Dendritic cell treated with granulocyte-macrophage colony-stimulating factor and Interleukin-4, amounts not matched to agents 40 ng/mL and 50 ng/mL, for 4 days (primary cell): ENCODE measurements around the gene CYB5R4.

Experiments
- H3K27ac Mint-ChIP-seq: one replicate; pipeline ENCODE4 v1.8.0; 2022; ENCODE audit warnings: mild to moderate bottlenecking, mixed read lengths
- H3K27me3 Mint-ChIP-seq: one replicate; pipeline ENCODE4 v1.8.0; 2022; ENCODE audit warnings: mild to moderate bottlenecking, mixed read lengths
- H3K36me3 Mint-ChIP-seq: one replicate; pipeline ENCODE4 v1.8.0; 2022; ENCODE audit warnings: low read depth, mixed read lengths
- H3K4me1 Mint-ChIP-seq: one replicate; pipeline ENCODE4 v1.8.0; 2022; ENCODE audit warnings: low read depth, mixed read lengths
- H3K4me3 Mint-ChIP-seq: one replicate; pipeline ENCODE4 v1.8.0; 2022; ENCODE audit warnings: mild to moderate bottlenecking, moderate library complexity, mixed read lengths
- H3K9me3 Mint-ChIP-seq: one replicate; pipeline ENCODE4 v1.8.0; 2022; ENCODE audit warnings: mixed read lengths
- intact Hi-C: fragments of 100-400 bp; cut with micrococcal nuclease; formaldehyde crosslinking; loops from one replicate; pipeline ENCODE4 v1.15.0; 2022

The CYB5R4 gene

DNA sequence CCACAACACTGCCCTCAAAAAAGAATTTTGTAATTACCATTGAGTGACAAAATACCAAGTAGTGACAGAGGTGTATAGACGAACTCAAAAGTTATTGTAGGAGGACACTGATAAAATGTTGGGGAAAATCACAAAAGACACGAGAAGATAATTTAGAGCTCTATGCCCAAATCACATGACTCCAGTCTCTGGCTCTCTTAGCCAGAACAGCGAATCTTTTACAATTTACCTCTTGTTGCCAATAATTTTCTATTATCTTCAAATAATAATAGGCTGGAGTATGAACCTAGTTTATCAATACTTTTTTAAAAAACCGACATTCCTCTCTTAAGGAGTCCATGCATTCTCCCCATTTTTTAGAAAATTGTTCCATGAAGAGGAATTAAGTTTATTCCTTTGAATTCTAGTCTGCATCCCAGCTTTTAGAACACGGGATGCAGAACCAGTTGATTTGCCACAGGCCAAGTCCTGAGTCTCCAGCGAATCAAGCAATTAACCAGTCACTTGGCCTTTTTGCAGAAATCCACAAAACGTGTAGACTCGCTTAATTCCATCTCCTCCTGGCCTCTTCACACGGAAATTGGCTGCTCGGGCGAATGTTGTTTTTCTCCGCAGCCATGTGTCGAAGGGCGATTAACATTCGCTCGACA is 6.8 kb upstream of the CYB5R4 start:
- Mint-ChIP-seq H3K9me3 (no peaks in the 10 kb centered on the region), H3K4me1 (peaks cover 16% of the 10 kb centered on the region), H3K4me3 (peak overlapping the region; percentile 53), H3K36me3 (no peaks in the 10 kb centered on the region), H3K27ac (no peak overlapping the region), H3K27me3 (peaks cover 59% of the 10 kb centered on the region)
- intact Hi-C loops = loop anchor here (10.0 kb wide), 2 partner anchors 238 to 658 kb away; partner anchors contain the start of genes PGM3 and RWDD2A

DNA sequence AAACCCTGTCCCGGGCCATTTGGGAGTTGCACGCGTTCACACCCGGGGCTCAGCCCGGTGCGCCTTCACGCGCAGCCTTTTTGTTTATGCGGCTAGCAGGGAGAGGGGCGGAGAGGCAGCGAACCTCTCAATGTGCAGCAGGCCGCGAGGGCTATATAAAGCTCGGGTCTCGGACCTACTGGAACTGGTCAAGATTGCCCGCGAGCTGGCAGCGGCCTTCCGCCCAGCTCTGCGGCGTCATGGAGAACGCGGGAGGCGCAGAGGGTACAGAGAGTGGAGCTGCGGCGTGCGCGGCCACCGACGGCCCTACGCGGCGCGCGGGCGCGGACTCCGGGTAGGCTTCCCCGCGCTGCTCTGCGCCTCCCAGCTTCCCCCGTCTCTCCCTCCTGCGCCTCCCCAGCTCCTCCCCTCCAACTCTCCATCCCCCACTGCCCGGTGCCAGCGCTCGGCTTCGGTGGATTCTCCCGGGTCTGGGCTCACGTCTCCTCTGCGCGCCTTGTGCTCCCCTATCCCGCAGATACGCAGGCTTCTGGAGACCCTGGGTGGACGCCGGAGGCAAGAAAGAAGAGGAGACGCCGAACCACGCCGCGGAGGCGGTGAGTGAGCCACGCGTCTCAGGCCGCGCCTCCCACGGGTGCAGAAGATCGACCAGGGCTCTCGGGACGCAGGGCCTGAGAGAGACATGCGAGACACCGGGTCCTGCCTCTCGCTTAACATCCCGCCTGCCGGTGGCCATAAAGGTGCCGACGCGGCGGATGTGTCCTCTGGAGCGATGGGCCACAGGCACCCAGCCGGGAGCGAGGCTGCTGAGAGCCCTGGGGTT is 6.1 kb upstream of the CYB5R4 start, which contains the start of gene RIPPLY2:
Gene RIPPLY2, plus strand, starts transcription at position 183 of the 823 bp plus-strand sequence. Its CDS starts 57 bp downstream, at position 240.
- Mint-ChIP-seq H3K27me3 (peaks cover 58% of the 10 kb centered on the region), H3K27ac (no peak within 1 kb of the TSS), H3K36me3 (no peaks in the 10 kb centered on the region), H3K4me3 (peak within 1 kb of the TSS; percentile 53), H3K4me1 (peaks cover 16% of the 10 kb centered on the region), H3K9me3 (no peaks in the 10 kb centered on the region)
- intact Hi-C loops = loop anchor here (10.0 kb wide), 2 partner anchors 239 to 659 kb away; partner anchors contain the start of genes PGM3 and RWDD2A

DNA sequence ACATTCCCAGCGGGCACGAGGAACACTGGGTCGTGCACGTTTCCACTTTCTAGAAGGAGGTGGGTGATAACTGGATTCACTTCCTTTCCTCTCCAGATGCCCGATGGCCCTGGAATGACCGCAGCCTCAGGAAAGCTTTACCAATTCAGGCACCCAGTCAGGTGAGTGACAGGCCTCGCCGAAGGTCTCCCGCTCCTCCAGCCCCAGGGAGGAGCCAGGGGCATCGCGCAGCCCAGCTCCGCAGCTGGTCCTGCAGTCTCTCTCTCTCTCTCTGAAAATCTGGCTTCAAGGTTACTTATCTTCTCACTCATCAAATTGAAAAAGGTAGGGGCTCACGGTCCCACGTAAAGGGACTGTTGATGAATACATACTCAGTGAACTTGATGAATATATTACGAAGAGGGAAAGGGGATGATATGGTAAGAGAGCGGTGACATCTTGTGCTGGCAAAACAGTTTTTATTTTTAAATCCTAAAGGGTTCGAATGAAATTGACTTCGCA is 5.4 kb upstream of the CYB5R4 start:
- Mint-ChIP-seq H3K27ac (no peak overlapping the region), H3K36me3 (no peaks in the 10 kb centered on the region), H3K4me3 (no peak overlapping the region), H3K9me3 (no peaks in the 10 kb centered on the region), H3K27me3 (peaks cover 54% of the 10 kb centered on the region), H3K4me1 (peaks cover 19% of the 10 kb centered on the region)
- intact Hi-C loops = loop anchor here (10.0 kb wide), 2 partner anchors 239 to 659 kb away; partner anchors contain the start of genes PGM3 and RWDD2A

DNA sequence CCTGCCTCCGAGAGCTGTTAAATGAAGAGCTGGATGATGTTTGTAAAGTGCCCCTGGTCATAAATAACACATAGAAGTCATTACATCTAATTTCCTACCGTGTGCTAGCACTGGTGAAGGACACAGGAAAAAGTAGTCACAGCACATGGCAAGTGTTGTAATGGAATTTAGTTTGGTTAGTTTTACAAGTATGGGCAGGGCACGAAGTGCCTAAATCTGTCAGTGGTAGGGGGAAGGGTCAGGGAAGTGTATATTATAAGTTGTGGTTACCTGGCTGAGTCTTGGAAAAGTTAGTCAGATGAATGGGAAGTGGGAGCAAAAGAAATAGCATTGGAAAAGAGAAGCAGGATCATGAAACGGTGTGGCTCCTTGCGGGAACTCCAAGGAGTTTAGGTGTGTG is 4.7 kb upstream of the CYB5R4 start:
- Mint-ChIP-seq H3K4me3 (no peak overlapping the region), H3K9me3 (no peaks in the 10 kb centered on the region), H3K4me1 (peaks cover 18% of the 10 kb centered on the region), H3K27me3 (peaks cover 50% of the 10 kb centered on the region), H3K27ac (no peak overlapping the region), H3K36me3 (peaks cover 4% of the 10 kb centered on the region)
- intact Hi-C loops = loop anchor here (10.0 kb wide), 2 partner anchors 240 to 660 kb away; partner anchors contain the start of genes PGM3 and RWDD2A

DNA sequence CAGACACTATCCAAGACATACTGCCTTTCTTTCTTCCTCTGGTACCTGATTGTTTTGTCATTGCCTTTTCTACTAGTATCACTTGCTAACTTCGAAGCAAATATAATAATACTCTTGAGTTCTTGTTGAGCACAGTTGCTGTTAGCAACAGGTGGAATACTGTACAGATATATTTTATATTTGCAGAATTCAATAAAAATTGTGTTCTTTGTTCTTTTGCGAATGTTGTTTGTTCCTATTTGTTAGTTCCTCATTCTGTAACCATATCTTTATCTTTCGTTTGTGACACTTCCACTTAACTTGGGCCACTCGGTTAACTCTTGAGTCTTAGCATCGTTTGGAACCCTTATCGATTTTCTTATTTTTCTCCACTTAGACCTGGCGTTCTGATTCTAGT is 868 bp downstream of the CYB5R4 start:
- Mint-ChIP-seq H3K4me1 (peaks cover 31% of the 10 kb centered on the region), H3K27me3 (peaks cover 6% of the 10 kb centered on the region), H3K27ac (peak overlapping the region; percentile 96), H3K36me3 (peaks cover 32% of the 10 kb centered on the region), H3K4me3 (peak overlapping the region; percentile 99), H3K9me3 (no peaks in the 10 kb centered on the region)
- intact Hi-C loops = loop anchor here (10.0 kb wide), 2 partner anchors 786 to 1616 kb away; partner anchors contain the start of gene IBTK

DNA sequence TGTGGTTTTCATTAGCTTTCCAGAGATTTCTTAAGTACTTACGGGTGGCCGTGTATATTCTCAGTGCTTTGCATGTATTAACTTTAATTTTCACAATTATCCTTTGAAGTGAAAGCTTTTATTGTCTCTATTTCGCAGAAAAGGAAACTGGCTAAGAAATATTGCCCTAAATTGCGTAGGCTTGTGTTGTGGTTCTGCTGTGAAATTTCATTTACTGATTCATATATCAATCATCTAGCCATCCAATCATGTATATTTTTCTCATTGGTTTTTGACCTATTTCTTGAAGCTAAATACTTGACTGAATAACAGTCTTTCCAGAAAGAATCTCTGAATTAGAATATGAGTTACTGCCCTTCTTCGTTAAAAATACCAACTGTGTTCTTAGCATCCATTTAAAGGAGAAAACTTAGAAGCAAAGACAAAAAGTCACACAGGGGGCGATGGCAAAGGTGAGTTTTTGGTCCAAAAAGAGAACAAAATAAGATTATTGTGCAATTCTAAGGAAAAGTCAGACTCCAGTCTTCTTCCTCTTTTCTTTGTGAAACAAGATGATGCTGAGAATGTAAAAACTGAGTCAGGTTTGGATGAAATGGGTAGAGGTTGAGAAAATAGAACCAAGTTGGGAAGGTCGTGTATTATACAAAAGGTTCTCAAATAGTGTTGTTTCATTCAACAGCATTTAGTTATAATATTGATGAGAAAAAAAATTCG is 1.4 kb downstream of the CYB5R4 start:
- peaks cover 37% of the 10 kb centered on the region for H3K36me3 Mint-ChIP-seq
- H3K9me3 Mint-ChIP-seq = no peaks in the 10 kb centered on the region
- H3K4me3 Mint-ChIP-seq = peak overlapping the region; percentile 99
- peak overlapping the region; percentile 96 for H3K27ac Mint-ChIP-seq
- peaks cover 31% of the 10 kb centered on the region for H3K4me1 Mint-ChIP-seq
- intact Hi-C loops = loop anchor here (10.0 kb wide), 2 partner anchors 786 to 1616 kb away; partner anchors contain the start of gene IBTK
- peaks cover 2% of the 10 kb centered on the region for H3K27me3 Mint-ChIP-seq

DNA sequence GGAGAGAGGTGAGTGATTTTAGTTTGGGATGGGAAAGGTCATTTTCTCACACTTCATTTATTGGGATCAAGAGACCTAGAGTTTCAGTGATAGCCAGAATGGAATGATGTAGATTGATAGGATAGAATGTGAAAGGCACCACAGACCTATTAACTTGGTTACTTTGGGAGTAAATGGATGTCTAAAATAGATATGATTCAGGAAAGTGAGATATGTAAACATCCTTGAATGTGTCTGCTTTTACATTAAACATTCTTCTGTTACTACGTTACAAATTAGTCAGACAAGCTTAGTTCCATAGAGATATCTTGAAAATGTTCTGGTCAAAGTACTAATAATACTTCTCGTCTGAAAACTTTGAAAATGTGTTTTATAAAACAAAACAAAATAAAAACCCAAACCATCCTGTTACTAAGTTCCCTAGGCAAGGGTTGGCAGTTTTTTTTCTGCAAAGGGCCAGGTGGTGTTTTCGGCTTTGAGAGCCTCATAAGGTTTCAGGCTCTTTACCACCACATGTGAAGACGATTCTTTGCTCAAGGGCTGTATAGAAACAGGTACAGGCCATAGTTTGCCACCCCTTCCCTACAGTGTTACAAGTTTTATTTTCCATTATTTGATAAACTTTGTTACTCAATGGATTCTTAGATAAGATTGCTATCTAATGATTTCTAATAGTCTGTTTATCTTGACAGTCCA is 3.4 kb downstream of the CYB5R4 start:
- no peaks in the 10 kb centered on the region for H3K27me3 Mint-ChIP-seq
- H3K9me3 Mint-ChIP-seq = no peaks in the 10 kb centered on the region
- intact Hi-C loops = loop anchor here (10.0 kb wide), 2 partner anchors 788 to 1618 kb away; partner anchors contain the start of gene IBTK
- H3K4me1 Mint-ChIP-seq = peaks cover 46% of the 10 kb centered on the region
- H3K27ac Mint-ChIP-seq = no peak overlapping the region
- H3K4me3 Mint-ChIP-seq = no peak overlapping the region
- peaks cover 55% of the 10 kb centered on the region for H3K36me3 Mint-ChIP-seq

DNA sequence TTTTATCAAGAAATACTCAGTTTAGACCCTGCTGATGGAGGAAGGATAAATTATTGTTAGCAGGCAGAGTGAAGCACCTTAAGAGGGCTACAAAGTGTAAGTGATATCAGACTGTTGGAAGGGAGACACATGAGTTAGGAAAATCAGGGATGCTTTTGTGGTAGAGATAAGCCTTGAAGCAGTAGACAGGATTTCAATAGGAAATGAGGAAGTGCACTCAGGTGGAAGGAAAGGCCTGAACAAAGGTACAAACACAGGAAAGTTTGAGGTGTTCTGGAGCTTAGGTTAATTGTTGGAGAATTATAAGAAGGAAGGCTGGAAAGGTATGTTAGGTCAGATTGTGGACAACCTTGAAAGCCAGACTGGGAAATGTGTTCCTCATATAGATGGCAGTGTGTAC is 7.6 kb downstream of the CYB5R4 start:
- H3K4me1 Mint-ChIP-seq = peaks cover 33% of the 10 kb centered on the region
- no peaks in the 10 kb centered on the region for H3K27me3 Mint-ChIP-seq
- H3K27ac Mint-ChIP-seq = peak overlapping the region; percentile 56

DNA sequence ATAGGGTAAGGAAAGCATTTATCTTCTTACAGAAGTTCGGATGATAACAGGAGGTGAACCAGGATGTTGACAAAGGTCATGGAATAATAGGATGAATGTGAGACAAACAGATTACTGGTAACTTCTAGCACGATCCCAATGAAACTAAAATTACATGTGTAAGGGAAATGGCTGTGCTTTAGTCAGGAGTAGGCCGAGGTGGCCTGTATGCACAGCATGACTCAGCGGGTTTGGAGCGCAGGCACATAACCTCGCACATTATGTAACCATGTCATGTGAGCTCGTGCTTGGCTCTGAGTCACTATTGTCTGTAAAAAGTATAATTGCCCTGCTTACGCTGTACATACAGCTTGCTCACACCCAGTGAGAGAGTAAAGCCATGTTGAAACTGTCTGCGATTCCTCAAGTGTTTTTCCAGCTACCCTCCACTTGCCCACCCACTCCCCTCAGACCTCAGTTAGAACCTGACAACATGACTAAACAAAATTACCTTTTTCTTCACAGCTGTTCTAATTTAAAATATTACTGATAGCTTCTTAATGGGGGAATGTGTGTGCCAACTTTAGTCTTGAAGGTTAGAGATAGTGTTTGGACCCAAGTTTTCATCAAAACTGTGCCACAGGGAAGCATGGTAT is 8.2 kb downstream of the CYB5R4 start:
- Mint-ChIP-seq H3K27ac (peak overlapping the region; percentile 56), H3K9me3 (no peaks in the 10 kb centered on the region)
- intact Hi-C loops = loop anchor here (10.0 kb wide), 2 partner anchors 793 to 1623 kb away; partner anchors contain the start of gene IBTK

More for the DNA sequence above, 7.6 kb downstream of the CYB5R4 start:
- no peak overlapping the region for H3K4me3 Mint-ChIP-seq
- peaks cover 71% of the 10 kb centered on the region for H3K36me3 Mint-ChIP-seq
- H3K9me3 Mint-ChIP-seq = no peaks in the 10 kb centered on the region
- intact Hi-C loops = loop anchor here (10.0 kb wide), 2 partner anchors 792 to 1622 kb away; partner anchors contain the start of gene IBTK

DNA sequence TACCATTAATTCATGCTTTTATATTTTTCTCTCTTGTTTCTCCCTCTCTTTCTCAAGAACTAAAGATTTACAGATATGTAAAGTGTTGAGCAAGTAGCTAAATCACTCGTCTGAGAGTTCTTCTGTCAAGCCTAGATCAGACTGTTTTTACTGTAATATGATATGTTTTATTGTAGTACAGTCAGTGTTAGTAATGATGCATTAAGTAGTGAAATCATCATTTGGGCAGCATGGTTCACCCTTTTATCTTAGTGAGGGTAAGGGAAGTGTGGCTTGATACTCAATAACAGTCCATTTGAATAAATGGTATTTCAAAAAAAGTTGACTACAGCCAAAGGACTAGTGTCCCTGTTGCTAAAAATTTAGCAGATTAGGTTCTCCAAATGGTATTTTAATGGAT is 9.2 kb downstream of the CYB5R4 start:
- H3K9me3 Mint-ChIP-seq = no peaks in the 10 kb centered on the region
- H3K27ac Mint-ChIP-seq = no peak overlapping the region
- intact Hi-C loops = loop anchor here (10.0 kb wide), 2 partner anchors 794 to 1624 kb away; partner anchors contain the start of gene IBTK
- H3K27me3 Mint-ChIP-seq = no peaks in the 10 kb centered on the region
- H3K4me1 Mint-ChIP-seq = peaks cover 34% of the 10 kb centered on the region
- H3K4me3 Mint-ChIP-seq = no peak overlapping the region
- peaks cover 65% of the 10 kb centered on the region for H3K36me3 Mint-ChIP-seq

More for the DNA sequence above, 8.2 kb downstream of the CYB5R4 start:
- Mint-ChIP-seq H3K36me3 (peaks cover 68% of the 10 kb centered on the region), H3K27me3 (no peaks in the 10 kb centered on the region), H3K4me3 (no peak overlapping the region), H3K4me1 (peaks cover 33% of the 10 kb centered on the region)

DNA sequence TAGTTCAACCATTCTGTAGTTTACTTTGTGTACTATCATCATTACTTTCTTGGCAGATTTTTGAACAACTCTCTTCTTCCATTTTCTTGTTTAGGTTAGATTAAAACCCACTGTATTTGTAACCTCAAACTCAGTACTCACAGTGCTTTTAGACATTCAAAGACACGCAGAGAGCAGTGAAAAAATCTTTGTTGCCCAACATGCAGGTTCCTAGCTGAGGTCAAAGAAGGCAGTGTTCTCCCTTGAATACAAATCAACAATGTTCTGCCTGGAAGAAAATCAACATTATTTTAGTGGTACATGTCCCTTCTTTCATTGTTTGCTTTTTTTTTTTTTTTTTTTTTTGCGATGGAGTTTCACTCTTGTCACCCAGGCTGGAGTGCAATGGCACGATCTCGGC is 11.2 kb downstream of the CYB5R4 start:
- Mint-ChIP-seq H3K27me3 (no peaks in the 10 kb centered on the region), H3K4me1 (peaks cover 46% of the 10 kb centered on the region), H3K4me3 (no peak overlapping the region), H3K27ac (no peak overlapping the region), H3K36me3 (peaks cover 61% of the 10 kb centered on the region), H3K9me3 (no peaks in the 10 kb centered on the region)
- intact Hi-C loops = no loop called here

DNA sequence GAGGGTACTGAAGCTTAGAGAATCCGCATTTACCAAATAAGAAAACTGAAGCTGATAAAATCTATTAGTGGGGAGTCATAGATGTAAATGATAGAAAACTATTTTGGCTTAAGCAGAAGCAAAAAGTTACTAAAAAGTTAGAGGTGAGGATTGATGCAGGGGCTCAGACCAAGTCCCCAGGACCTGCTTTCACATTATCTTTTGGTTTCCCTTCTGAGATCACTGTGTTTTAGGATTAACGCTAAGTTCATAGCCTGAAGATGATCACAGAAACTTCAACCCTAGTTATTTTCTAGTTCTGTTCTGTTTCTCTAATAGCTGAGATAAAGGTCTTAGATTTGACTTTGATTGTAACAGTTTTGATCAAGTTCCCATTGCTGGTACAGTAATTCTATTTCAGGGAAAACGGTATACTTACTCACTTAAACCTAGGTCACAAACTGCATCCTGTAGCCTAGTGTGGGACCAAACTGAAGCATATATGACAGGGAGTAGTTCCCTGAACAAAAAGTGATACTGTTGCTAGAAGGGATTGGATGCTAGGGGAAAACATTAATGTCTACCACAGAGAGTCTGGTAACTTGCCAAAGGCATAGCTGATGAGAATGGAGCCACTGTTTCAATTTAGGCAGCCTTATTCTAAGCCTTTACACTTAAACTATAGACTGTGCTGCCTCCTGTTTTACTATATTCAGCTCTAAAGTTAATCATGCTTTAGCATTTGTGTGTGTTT is 13.1 kb downstream of the CYB5R4 start:
- intact Hi-C loops = no loop called here
- H3K9me3 Mint-ChIP-seq = no peaks in the 10 kb centered on the region
- peaks cover 41% of the 10 kb centered on the region for H3K4me1 Mint-ChIP-seq
- peaks cover 52% of the 10 kb centered on the region for H3K36me3 Mint-ChIP-seq
- no peak overlapping the region for H3K4me3 Mint-ChIP-seq
- no peak overlapping the region for H3K27ac Mint-ChIP-seq
- no peaks in the 10 kb centered on the region for H3K27me3 Mint-ChIP-seq
